GM18867 (cell line): ENCODE data around the gene SPON1.

Experiments used
- ATAC-seq: cut with Tn5 transposase; IDR thresholded peaks from one replicate; pipeline ENCODE4 v1.9.1; 2021; ENCODE audit warnings: mild to moderate bottlenecking, moderate library complexity; ENCODE audit not compliant: unreplicated experiment

The SPON1 gene

GRCh38 chr11:14179116-14179820 lies 216.7 kb downstream of the SPON1 start:
- no peak for ATAC-seq

- ATAC-seq, result no peak
These were observed 218.6 kb downstream of the SPON1 start for GRCh38 chr11:14181121-14181520.

GRCh38 chr11:14182833-14183364 lies 220.4 kb downstream of the SPON1 start:
- ATAC-seq, result no peak

- no peak for ATAC-seq
These were observed 221.8 kb downstream of the SPON1 start for GRCh38 chr11:14184028-14184940.

- no peak for ATAC-seq
These were observed 222.9 kb downstream of the SPON1 start for GRCh38 chr11:14185461-14185860.

GRCh38 chr11:14186046-14186775 lies 223.7 kb downstream of the SPON1 start:
- no peak for ATAC-seq

- ATAC-seq, result no peak
These were observed 227.4 kb downstream of the SPON1 start for GRCh38 chr11:14189874-14190273.

- no peak for ATAC-seq
These were observed 228.7 kb downstream of the SPON1 start for GRCh38 chr11:14190992-14191778.

- no peak for ATAC-seq
These were observed 231.1 kb downstream of the SPON1 start for GRCh38 chr11:14193644-14194043.

GRCh38 chr11:14202251-14203196 lies 240.0 kb downstream of the SPON1 start:
- peak; percentile 74 for ATAC-seq

GRCh38 chr11:14203321-14203720 lies 240.8 kb downstream of the SPON1 start:
- no peak for ATAC-seq

- no peak for ATAC-seq
These were observed 250.5 kb downstream of the SPON1 start for GRCh38 chr11:14212986-14213385.

- no peak for ATAC-seq
These were observed 256.2 kb downstream of the SPON1 start for GRCh38 chr11:14218728-14219127.

GRCh38 chr11:14223636-14224288 lies 261.2 kb downstream of the SPON1 start:
- no peak for ATAC-seq

- ATAC-seq, result no peak
These were observed 261.9 kb downstream of the SPON1 start for GRCh38 chr11:14224395-14224794.

- ATAC-seq, result no peak
These were observed 263.1 kb downstream of the SPON1 start for GRCh38 chr11:14225666-14226065.

- no peak for ATAC-seq
These were observed 265.8 kb downstream of the SPON1 start for GRCh38 chr11:14228356-14228755.

- ATAC-seq, result no peak
These were observed 266.9 kb downstream of the SPON1 start for GRCh38 chr11:14229472-14229871.

GRCh38 chr11:14230407-14230806 lies 267.9 kb downstream of the SPON1 start:
- ATAC-seq, result no peak
